GM12878 (cell line): Measurements from ENCODE around the gene SIGLEC6. TPM values are rescaled to one million over a fixed set of nuclear protein-coding genes. Genes with fewer than 3 reads are reported as not detected.
A peak's percentile ranks its signal among the peaks of the same experiment; 100 is the strongest.

Experiments used
- ATAC-seq: fragments of 200-7000 bp; cut with Tn5 transposase; 3 replicates; pipeline ENCODE4 v1.9.1; 2020; ENCODE audit warnings: mild to moderate bottlenecking, moderate library complexity
- BruUV-seq: library from RNA; stranded (reverse); fragments of 400-500 nt; replicated peaks from 2 replicates; lab custom pipeline; 2021; lab: Mats Ljungman, UMichigan
- CTCF ChIA-PET: fragments of 300-600 bp; sonication (Branson Sonifier 250); formaldehyde crosslinking; extraction: SDS; loops from one replicate; lab custom pipeline; 2021; ENCODE audit warnings: inconsistent platforms; lab: Yijun Ruan, JAX
- POLR2A ChIA-PET: fragments of 350-600 bp; formaldehyde crosslinking; extraction: SDS; loops from one replicate; lab custom pipeline; 2021; ENCODE audit warnings: inconsistent platforms; lab: Charles Lee
- RAD21 ChIA-PET: fragments of 300-600 bp; sonication (Branson Sonifier 250); formaldehyde crosslinking; loops from one replicate; lab custom pipeline; 2023; ENCODE audit warnings: antibody characterized with exemption; ENCODE audit not compliant: unreplicated experiment; lab: Charles Lee
- SMC1A ChIA-PET: fragments of 300-600 bp; sonication (Branson Sonifier 250); formaldehyde crosslinking; loops from one replicate; lab custom pipeline; 2023; ENCODE audit not compliant: unreplicated experiment, uncharacterized antibody; lab: Charles Lee
- DNase-seq: peaks from one replicate; pipeline ENCODE4 v3.0.0-alpha.2; 2011; ENCODE audit warnings: low read depth, low spot score
- FAIRE-seq: peaks from 3 replicates; lab custom pipeline; 2011; peaks lifted over from hg19 to GRCh38; lab: Jason Lieb, UNC
- H2AFZ ChIP-seq: 2 replicates; pipeline ENCODE4 v1.6.0; 2011; ENCODE audit warnings: low read depth, low read length, control low read depth; ENCODE audit not compliant: control insufficient read depth
- H3K27ac ChIP-seq: 2 replicates; pipeline ENCODE4 v1.5.1; 2011; ENCODE audit warnings: control low read depth; ENCODE audit not compliant: control insufficient read depth, insufficient read depth
- H3K27me3 ChIP-seq, 2 experiments: replicated peaks in 1 of 2; 2 replicates each; pipeline versions ENCODE4 v1.6.0 to v1.6.1; 2011; ENCODE audit warnings: low read length in 1 of 2; ENCODE audit not compliant: control insufficient read depth in 2 of 2, insufficient read depth in 2 of 2
- H3K36me3 ChIP-seq, 2 experiments: 2 replicates each; pipeline ENCODE4 v1.5.1; 2011; ENCODE audit warnings: low read length in 1 of 2; ENCODE audit not compliant: control insufficient read depth in 2 of 2, insufficient read depth in 2 of 2
- H3K4me1 ChIP-seq: 2 replicates; pipeline ENCODE4 v1.6.1; 2011; ENCODE audit warnings: mild to moderate bottlenecking, low read length, moderate library complexity, mixed read lengths; ENCODE audit not compliant: control insufficient read depth, insufficient read depth
- H3K4me2 ChIP-seq: 2 replicates; pipeline ENCODE4 v1.6.0; 2011; ENCODE audit warnings: control low read depth; ENCODE audit not compliant: control insufficient read depth, insufficient read depth
- H3K4me3 ChIP-seq: fragments of 200-600 bp; sonication (generic); 2 replicates; pipeline ENCODE4 v1.5.1; 2016
- H3K79me2 ChIP-seq: 2 replicates; pipeline ENCODE4 v1.6.0; 2011; ENCODE audit warnings: low read length; ENCODE audit not compliant: control insufficient read depth, insufficient read depth
- H3K9ac ChIP-seq: 2 replicates; pipeline ENCODE4 v1.8.0; 2011; ENCODE audit warnings: low read length, control low read depth, mixed read lengths; ENCODE audit not compliant: control insufficient read depth, insufficient read depth
- H3K9me3 ChIP-seq: replicated peaks from 3 replicates; pipeline ENCODE4 v1.5.1; 2011; ENCODE audit warnings: mild to moderate bottlenecking, low read length; ENCODE audit not compliant: control insufficient read depth, insufficient read depth
- H4K20me1 ChIP-seq: 2 replicates; pipeline ENCODE4 v1.6.0; 2011; ENCODE audit not compliant: control insufficient read depth, insufficient read depth
- BACH1 ChIP-seq: fragments of 450-650 bp; IDR thresholded peaks from 2 replicates; pipeline ENCODE4 v1.6.1; 2017; ENCODE audit warnings: mild to moderate bottlenecking, borderline replicate concordance
- BHLHE40 ChIP-seq, 2 experiments: fragments of 450-650 bp in 1 of 2; IDR thresholded peaks; 2 replicates each; pipeline ENCODE4 v1.6.1; 2011 to 2017; ENCODE audit warnings: low read depth in 2 of 2, borderline replicate concordance in 1 of 2, improper control_type of control experiment in 1 of 2, low read length in 1 of 2, mild to moderate bottlenecking in 1 of 2
- CBFB ChIP-seq: IDR thresholded peaks from 2 replicates; pipeline ENCODE4 v1.6.1; 2016; ENCODE audit warnings: antibody characterized with exemption, low read depth
- DPF2 ChIP-seq: fragments of 450-650 bp; IDR thresholded peaks from 2 replicates; pipeline ENCODE4 v1.6.1; 2017; ENCODE audit warnings: mild to moderate bottlenecking
- FOXK2 ChIP-seq: fragments of 450-650 bp; IDR thresholded peaks from 2 replicates; pipeline ENCODE4 v1.6.1; 2017; ENCODE audit warnings: mild to moderate bottlenecking, moderate library complexity
- HDAC2 ChIP-seq: fragments of 200-600 bp; sonication (generic); IDR thresholded peaks from 2 replicates; pipeline ENCODE4 v1.6.1; 2017
- HDAC6 ChIP-seq: fragments of 200-600 bp; sonication (generic); IDR thresholded peaks from one replicate; pipeline ENCODE4 v1.8.0; 2017; ENCODE audit warnings: antibody characterized with exemption; ENCODE audit not compliant: unreplicated experiment
- KLF5 ChIP-seq: fragments of 450-650 bp; IDR thresholded peaks from 2 replicates; pipeline ENCODE4 v1.6.1; 2014; ENCODE audit warnings: mild to moderate bottlenecking; ENCODE audit not compliant: partially characterized antibody
- MAX ChIP-seq: IDR thresholded peaks from 2 replicates; pipeline ENCODE4 v1.6.1; 2012; ENCODE audit warnings: low read depth, low read length, improper control_type of control experiment
- RCOR1 ChIP-seq: conservative IDR thresholded peaks from 2 replicates; pipeline ENCODE4 v1.6.1; 2012; ENCODE audit warnings: low read depth, low read length, improper control_type of control experiment
- SPI1 ChIP-seq: IDR thresholded peaks from 2 replicates; pipeline ENCODE4 v1.6.1; 2011; ENCODE audit warnings: low read depth, mild to moderate bottlenecking, low read length, moderate library complexity, borderline replicate concordance; ENCODE audit not compliant: insufficient read depth
- SRF ChIP-seq, 2 experiments: IDR thresholded peaks; 2 replicates each; pipeline ENCODE4 v1.6.1; 2011; ENCODE audit warnings: low read depth in 2 of 2, low read length in 2 of 2, mild to moderate bottlenecking in 1 of 2, moderate library complexity in 1 of 2
- WGBS: methylation state at CpG from one replicate; pipeline ENCODE4 v1.1.6; 2016; ENCODE audit warnings: low lambda C conversion rate; ENCODE audit not compliant: insufficient replicate concordance, insufficient coverage; ENCODE audit errors: missing lambda C conversion rate; 5-methylcytosine and 5-hydroxymethylcytosine counted together
- in situ Hi-C: fragments of 300-500 bp; cut with MboI; formaldehyde crosslinking; loops from 9 replicates; pipeline ENCODE4 v1.14.3; 2018; ENCODE audit warnings: mixed read lengths
- intact Hi-C: fragments of 100-400 bp; cut with micrococcal nuclease; formaldehyde crosslinking; loops from one replicate; pipeline ENCODE4 v1.14.2; 2022; ENCODE audit not compliant: unreplicated experiment
- polyA plus RNA-seq, 11 experiments: library from polyadenylated mRNA; depleted of rRNA in 4 of 11; unstranded in 6 of 11; stranded (reverse) in 5 of 11; fragments of >200 nt; fragmentation: Nextera tagmentation in 4 of 11; fragmentation: Illumina TruSeq in 1 of 11; extraction: Ambion mirVana in 4 of 11; extraction: Trizol in 1 of 11; gene quantifications; 1 replicate in 1 of 11; 2 replicates in 10 of 11; pipeline versions ENCODE4 v1.2.1 to v1.2.3, GENCODE V29; 2011 to 2016; ENCODE audit warnings: inconsistent platforms in 2 of 11, missing spikeins in 2 of 11, low read depth in 1 of 11
- total RNA-seq, 4 experiments: library from RNA; depleted of rRNA in 3 of 4; stranded (reverse); fragments of >200 nt in 3 of 4; fragmentation: Illumina TruSeq in 1 of 4; extraction: Trizol in 1 of 4; gene quantifications; 2 replicates each; pipeline versions ENCODE4 v1.2.1 to v1.2.3, GENCODE V29; 2013 to 2021
- TF ChIP-seq, protein P1 (sequence below): IDR thresholded peaks from 2 replicates; pipeline ENCODE4 v1.6.1; 2012; ENCODE audit warnings: low read depth, low read length, improper control_type of control experiment

Gene SIGLEC6
- total and polyA plus RNA-seq, 10 of the 15 experiments (the other 5 are each of a cell fraction or from before 2014, with no cell fraction given): 0.08 to 0.40 (median 0.27) TPM; not detected in 2

GRCh38 chr19:51551673-51552432 is 20.4 kb upstream of the SIGLEC6 start (continued):
- no peak for TF ChIP-seq MAX
- no peak for TF ChIP-seq HDAC2
- no peak for TF ChIP-seq RCOR1
- TF ChIP-seq BACH1: no peak
- TF ChIP-seq DPF2: no peak
- no peak for TF ChIP-seq FOXK2
- TF ChIP-seq, all 136 proteins: peak for 2

GRCh38 chr19:51550848-51551672 is 19.6 kb upstream of the SIGLEC6 start:
- Histone ChIP-seq H3K79me2 (no peaks in the 10 kb centered on the region), H3K4me1 (peaks cover 42% of the 10 kb centered on the region), H3K4me3 (peak overlapping the region; percentile 22; the same call in 1 of the 2 replicates), H3K36me3 (no peaks in the 10 kb centered on the region), H3K27me3 (no peaks in the 10 kb centered on the region), H3K27ac (0 out of 2 replicates have a peak overlapping the region, but pooled peaks have one; percentile 19), H3K4me2 (peak overlapping the region; percentile 11; the same call in 1 of the 2 replicates), H2AFZ (no peak overlapping the region), H4K20me1 (no peaks in the 10 kb centered on the region), H3K9ac (no peak overlapping the region), H3K9me3 (no peaks in the 10 kb centered on the region)
- TF ChIP-seq, protein P1, sequence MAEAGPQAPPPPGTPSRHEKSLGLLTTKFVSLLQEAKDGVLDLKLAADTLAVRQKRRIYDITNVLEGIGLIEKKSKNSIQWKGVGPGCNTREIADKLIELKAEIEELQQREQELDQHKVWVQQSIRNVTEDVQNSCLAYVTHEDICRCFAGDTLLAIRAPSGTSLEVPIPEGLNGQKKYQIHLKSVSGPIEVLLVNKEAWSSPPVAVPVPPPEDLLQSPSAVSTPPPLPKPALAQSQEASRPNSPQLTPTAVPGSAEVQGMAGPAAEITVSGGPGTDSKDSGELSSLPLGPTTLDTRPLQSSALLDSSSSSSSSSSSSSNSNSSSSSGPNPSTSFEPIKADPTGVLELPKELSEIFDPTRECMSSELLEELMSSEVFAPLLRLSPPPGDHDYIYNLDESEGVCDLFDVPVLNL: no peak
- TF ChIP-seq SRF (IDR thresholded peaks at IDR 0.05; ENCODE audit: low read depth in 2 of 2, low read length in 2 of 2) (no peak), CBFB (no peak), SPI1 (no peak), BHLHE40 (IDR thresholded peaks at IDR 0.05; ENCODE audit: borderline replicate concordance in 1 of 2, low read depth in 2 of 2, low read length in 1 of 2) (no peak), HDAC6 (no peak), KLF5 (no peak)
- intact Hi-C loops (no loop called here), in situ Hi-C loops (no loop called here)
- ChIA-PET CTCF (interaction anchor here (1.1 kb wide), 2 partner anchors 37 to 106 kb away, joined by 3 read pairs; no protein-coding TSS in a partner anchor), SMC1A (no interaction called here), POLR2A (no interaction called here), RAD21 (no interaction called here)
- WGBS: 7% methylated on average over 20 of the region's 20 CpGs
- ATAC-seq: no peak
- no peak for DNase-seq
- FAIRE-seq: no peak
- BruUV-seq: no TSS peak
